HPDE6-E6E7 (cell line): Measurements from ENCODE around the gene KLF16.

Source experiments
- DNase-seq: peaks from one replicate; pipeline ENCODE4 v3.0.0; 2011; ENCODE audit warnings: missing footprints; ENCODE audit errors: extremely low spot score

Gene KLF16

GRCh38 chr19:1808395-1808731 is 55.0 kb downstream of the KLF16 start:
- DNase-seq = no peak

GRCh38 chr19:1807695-1808394 is 55.5 kb downstream of the KLF16 start:
- no peak for DNase-seq

GRCh38 chr19:1807030-1807694 is 56.2 kb downstream of the KLF16 start:
- DNase-seq = no peak

- DNase-seq = no peak
These were observed 57.0 kb downstream of the KLF16 start for GRCh38 chr19:1806184-1807029.

- no peak for DNase-seq
These were observed 57.8 kb downstream of the KLF16 start for GRCh38 chr19:1805401-1806183.

GRCh38 chr19:1804858-1805257 is 58.5 kb downstream of the KLF16 start:
- DNase-seq = no peak
